Sigmoid colon (tissue), 7 donors: ENCODE measurements around the gene MYO5B. TPM values are rescaled to one million over a fixed set of nuclear protein-coding genes. Genes with fewer than 3 reads are reported as not detected.

ENCODE experiments used
- DNase-seq: peaks from one replicate; pipeline ENCODE4 v3.0.0-alpha.2; 2019
- H3K27ac ChIP-seq, 4 donors: fragments of 200-600 bp; sonication (generic); one replicate each; pipeline ENCODE4 v1.5.1; 2016 to 2019; ENCODE audit warnings: mild to moderate bottlenecking in 1 of 4
- H3K27me3 ChIP-seq, 3 donors: fragments of 200-600 bp; sonication (generic); one replicate each; pipeline ENCODE4 v1.5.1; 2019; ENCODE audit warnings: mild to moderate bottlenecking in 1 of 3
- H3K36me3 ChIP-seq, 4 donors: fragments of 200-600 bp; sonication (generic); one replicate each; pipeline ENCODE4 v1.5.1; 2016 to 2019
- H3K4me1 ChIP-seq, 4 donors: fragments of 200-600 bp; sonication (generic); one replicate each; pipeline ENCODE4 v1.5.1; 2017 to 2019
- H3K4me3 ChIP-seq, 4 donors: fragments of 200-600 bp; sonication (generic); one replicate each; pipeline ENCODE4 v1.5.1; 2017 to 2019; ENCODE audit warnings: mild to moderate bottlenecking in 2 of 4, moderate library complexity in 1 of 4
- H3K9me3 ChIP-seq, 4 donors: fragments of 200-600 bp in 3 of 4; sonication (generic) in 3 of 4; one replicate each; pipeline versions ENCODE4 v1.5.1 to v1.6.1; 2013 to 2019
- CTCF ChIP-seq, 4 experiments: fragments of 450-650 bp in 3 of 4; fragments of 200-600 bp in 1 of 4; IDR thresholded peaks; one replicate each; pipeline ENCODE4 v1.5.1; 2016 to 2019; ENCODE audit warnings: antibody characterized with exemption in 4 of 4, mild to moderate bottlenecking in 3 of 4, moderate library complexity in 2 of 4
- EP300 ChIP-seq, 4 donors: sonication (generic); formaldehyde crosslinking; IDR thresholded peaks; one replicate each; pipeline ENCODE4 v1.6.1; 2017; ENCODE audit warnings: antibody characterized with exemption in 4 of 4
- POLR2A ChIP-seq, 2 donors: fragments of 450-650 bp; IDR thresholded peaks; one replicate each; pipeline ENCODE4 v1.6.1; 2016; ENCODE audit warnings: antibody characterized with exemption in 2 of 2, mild to moderate bottlenecking in 2 of 2, moderate library complexity in 2 of 2
- POLR2AphosphoS5 ChIP-seq, 4 donors: sonication (generic); formaldehyde crosslinking; IDR thresholded peaks; one replicate each; pipeline ENCODE4 v1.6.1; 2017; ENCODE audit warnings: antibody characterized with exemption in 4 of 4
- WGBS, 2 donors: extraction: QIAGEN DNeasy Blood & Tissue Kit; methylation state at CpG; one replicate each; pipeline ENCODE4 v1.1.7; 2013; 5-methylcytosine and 5-hydroxymethylcytosine counted together
- intact Hi-C: fragments of 100-400 bp; cut with DNase I; formaldehyde crosslinking; loops from one replicate; pipeline ENCODE4 v1.15.1; 2023
- polyA plus RNA-seq, 3 donors: library from polyadenylated mRNA; stranded (reverse); fragments of 200-250 nt; gene quantifications; one replicate each; pipeline ENCODE4 v1.2.3, GENCODE V29; 2013
- total RNA-seq, 4 donors: library from RNA; depleted of rRNA; stranded (reverse); fragments of >200 nt; gene quantifications; one replicate each; pipeline ENCODE4 v1.1.0, GENCODE V29; 2016
- donor health status: healthy with polysubstance abuse.
- donor health status: Bipolar disorder and iron deficiency.
- donor health status: healthy.

Gene MYO5B
- total and polyA plus RNA-seq, 7 donors, result 0.14 to 80.7 (median 3.0) TPM

DNA sequence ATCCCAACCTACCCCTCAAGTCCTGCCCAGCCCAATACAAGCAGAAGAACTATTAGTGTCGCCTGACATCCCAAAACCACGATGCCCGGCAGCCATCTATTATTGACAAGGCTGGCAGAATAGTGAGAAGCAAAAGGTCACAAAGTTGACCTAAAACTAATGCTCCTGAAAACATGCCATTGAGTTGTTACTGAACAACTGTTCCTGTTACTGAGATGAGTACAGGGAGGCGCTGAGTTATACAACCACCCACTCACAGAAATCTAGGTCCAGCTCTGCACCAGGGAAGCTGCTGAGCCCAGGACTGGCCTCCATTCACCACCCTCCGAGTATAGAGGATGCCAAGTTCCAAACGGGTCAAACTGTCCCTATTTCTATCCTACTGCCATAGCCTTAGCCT lies 201.6 kb downstream of the MYO5B start:
- H3K4me1 ChIP-seq, result no peaks in the 10 kb centered on the region
- H3K4me3 ChIP-seq, result no peak overlapping the region
- intact Hi-C loops, result no loop called here
- H3K9me3 ChIP-seq, result no peaks in the 10 kb centered on the region
- no peak for DNase-seq
- no peak for TF ChIP-seq EP300 (IDR thresholded peaks at IDR 0.05)
- no peak for TF ChIP-seq POLR2A (IDR thresholded peaks at IDR 0.05)
- H3K27me3 ChIP-seq, result no peaks in the 10 kb centered on the region
- H3K27ac ChIP-seq, result no peak overlapping the region
- WGBS, 2 donors, result 92 to 93% methylated on average over 6 of the region's 6 CpGs
- H3K36me3 ChIP-seq, result no peaks in the 10 kb centered on the region

DNA sequence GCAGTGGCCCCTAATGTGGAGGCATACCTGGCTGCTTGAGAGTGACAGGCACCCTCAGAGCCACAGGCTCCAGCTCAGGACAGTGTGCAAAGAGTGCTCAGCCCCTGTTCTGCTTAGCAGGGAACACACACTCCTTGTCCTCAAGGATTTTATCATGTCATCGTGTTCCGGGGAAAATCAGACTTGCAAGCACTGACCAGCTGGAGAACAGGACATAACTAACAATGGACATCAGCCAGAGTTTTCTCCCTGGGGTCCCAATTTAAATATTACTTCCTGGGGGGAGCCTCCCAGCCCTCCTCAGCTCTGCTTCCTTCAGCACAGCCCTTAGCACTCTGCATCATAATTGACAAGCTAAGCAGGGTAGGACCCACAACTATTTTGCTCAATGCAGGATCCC lies 206.2 kb downstream of the MYO5B start:
- intact Hi-C loops, result no loop called here
- Histone ChIP-seq H3K36me3 (no peaks in the 10 kb centered on the region), H3K4me1 (no peaks in the 10 kb centered on the region), H3K27ac (no peak overlapping the region), H3K27me3 (no peaks in the 10 kb centered on the region), H3K9me3 (no peaks in the 10 kb centered on the region), H3K4me3 (no peak overlapping the region)
- WGBS, 2 donors, result 78 to 88% methylated on average over 2 of the region's 2 CpGs
- no peak for DNase-seq
- no peak for TF ChIP-seq EP300 (IDR thresholded peaks at IDR 0.05)
- TF ChIP-seq POLR2A (IDR thresholded peaks at IDR 0.05), result no peak
- TF ChIP-seq CTCF (IDR thresholded peaks at IDR 0.05), result no peak
- no peak for TF ChIP-seq POLR2AphosphoS5 (IDR thresholded peaks at IDR 0.05)

GRCh38 chr18:49988101-49988500 lies 206.8 kb downstream of the MYO5B start:
- intact Hi-C loops, result no loop called here
- Histone ChIP-seq H3K27me3 (no peaks in the 10 kb centered on the region), H3K9me3 (no peaks in the 10 kb centered on the region), H3K27ac (no peak overlapping the region), H3K4me3 (no peak overlapping the region), H3K36me3 (no peaks in the 10 kb centered on the region), H3K4me1 (no peaks in the 10 kb centered on the region)
- WGBS, 2 donors, result 89 to 94% methylated on average over 5 of the region's 5 CpGs
- TF ChIP-seq CTCF (IDR thresholded peaks at IDR 0.05) (no peak), EP300 (IDR thresholded peaks at IDR 0.05) (no peak), POLR2AphosphoS5 (IDR thresholded peaks at IDR 0.05) (no peak), POLR2A (IDR thresholded peaks at IDR 0.05) (no peak)
- no peak for DNase-seq

- DNase-seq, result no peak
Observed at GRCh38 chr18:49985236-49985635, 209.7 kb downstream of the MYO5B start.

DNA sequence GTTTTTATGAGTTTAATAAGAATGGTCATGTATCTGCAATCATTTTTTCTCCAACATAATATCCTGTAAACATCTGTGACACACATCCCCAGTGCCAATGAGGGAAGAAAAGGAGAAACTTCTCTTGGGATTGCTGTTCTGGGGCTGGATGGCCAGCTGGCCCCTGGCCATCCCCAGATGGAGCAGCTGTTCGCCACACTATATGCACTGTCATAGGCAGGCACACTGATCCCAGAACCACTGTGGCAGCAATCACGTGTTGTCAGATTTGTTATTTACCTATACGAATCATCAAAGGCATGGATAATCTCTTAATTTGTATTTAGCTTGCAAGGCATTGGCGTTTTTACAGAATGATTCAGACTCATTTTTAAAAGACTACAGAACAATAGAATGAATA lies 214.1 kb downstream of the MYO5B start:
- H3K9me3 ChIP-seq, result no peaks in the 10 kb centered on the region
- H3K4me3 ChIP-seq, result no peak overlapping the region
- H3K27me3 ChIP-seq, result no peaks in the 10 kb centered on the region
- DNase-seq, result no peak
- no peaks in the 10 kb centered on the region for H3K36me3 ChIP-seq
- no peak for TF ChIP-seq CTCF (IDR thresholded peaks at IDR 0.05)
- TF ChIP-seq EP300 (IDR thresholded peaks at IDR 0.05), result no peak
- TF ChIP-seq POLR2A (IDR thresholded peaks at IDR 0.05), result no peak
- TF ChIP-seq POLR2AphosphoS5 (IDR thresholded peaks at IDR 0.05), result no peak
- 62 to 64% methylated on average over 4 of the region's 4 CpGs for WGBS, 2 donors
- intact Hi-C loops, result no loop called here
- H3K27ac ChIP-seq, result no peak overlapping the region
- peaks cover 0 to 11% (median 8%) of the 10 kb centered on the region in 4 donors for H3K4me1 ChIP-seq

More at GRCh38 chr18:49985236-49985635, 209.7 kb downstream of the MYO5B start:
- TF ChIP-seq CTCF (IDR thresholded peaks at IDR 0.05), result no peak
- no peak for TF ChIP-seq EP300 (IDR thresholded peaks at IDR 0.05)
- H3K27ac ChIP-seq, result no peak overlapping the region
- H3K36me3 ChIP-seq, result no peaks in the 10 kb centered on the region
- H3K4me3 ChIP-seq, result no peak overlapping the region
- intact Hi-C loops, result no loop called here
- no peaks in the 10 kb centered on the region for H3K4me1 ChIP-seq
- WGBS, 2 donors, result 69 to 81% methylated on average over 3 of the region's 3 CpGs
- H3K9me3 ChIP-seq, result no peaks in the 10 kb centered on the region
- H3K27me3 ChIP-seq, result no peaks in the 10 kb centered on the region
